GM21360 (cell line): Measurements from ENCODE around the gene TMSB4X.
A peak's percentile ranks its signal among the peaks of the same experiment; 100 is the strongest.

ENCODE experiments used
- ATAC-seq: cut with Tn5 transposase; IDR thresholded peaks from one replicate; pipeline ENCODE4 v1.9.1; 2021; ENCODE audit warnings: mild to moderate bottlenecking, moderate library complexity; ENCODE audit not compliant: unreplicated experiment

TMSB4X gene

GRCh38 chrX:13022926-13023325 is 48.0 kb downstream of the TMSB4X start:
- ATAC-seq: peak; percentile 79

DNA sequence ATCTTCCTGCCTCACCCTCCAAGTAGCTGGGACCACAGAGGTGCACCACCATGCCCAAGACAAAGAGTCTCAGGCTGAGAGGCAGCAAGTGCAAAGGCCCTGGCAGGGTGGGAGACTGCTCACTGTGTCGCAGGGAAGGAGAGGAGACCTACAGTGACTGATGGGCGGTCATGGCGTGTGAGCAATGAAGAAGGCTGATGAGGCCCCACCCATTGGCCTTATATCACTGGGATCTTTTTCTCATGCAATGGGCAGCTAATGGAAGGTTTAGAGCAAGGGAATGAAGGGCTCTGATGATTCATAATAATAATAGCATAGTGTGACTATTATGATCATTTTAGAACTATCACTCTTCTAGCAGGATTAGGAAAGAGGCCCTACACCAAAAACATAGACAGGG is 48.7 kb downstream of the TMSB4X start:
- ATAC-seq: no peak

DNA sequence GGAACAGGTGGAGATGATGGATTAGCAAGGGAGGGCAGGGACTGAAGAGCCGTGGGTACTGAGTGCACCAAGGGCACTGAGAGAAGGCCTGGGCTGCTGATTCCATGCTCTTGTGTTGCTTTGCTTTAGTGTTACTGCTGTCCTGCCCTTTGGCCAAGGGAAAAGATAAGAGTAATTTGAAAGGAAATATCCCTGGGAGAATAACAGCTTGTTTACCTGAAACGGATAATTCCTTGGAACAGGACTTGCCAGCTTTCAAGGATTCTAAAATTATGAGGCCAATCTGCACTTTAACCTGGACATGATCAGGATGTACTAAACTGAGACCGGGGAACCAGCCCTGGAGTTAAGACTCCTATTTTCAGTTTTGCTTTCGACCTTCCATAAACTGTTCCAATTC is 49.1 kb downstream of the TMSB4X start:
- no peak for ATAC-seq

GRCh38 chrX:13024986-13025385 is 50.1 kb downstream of the TMSB4X start:
- ATAC-seq: no peak
